Activated effector memory CD4-positive, alpha-beta T cell treated with anti-CD3 and anti-CD28 coated beads, Interleukin-2, amount 50 U/mL, for 16 hours (primary cell): ENCODE results near the gene TNS3.
A peak's percentile ranks its signal among the peaks of the same experiment; 100 is the strongest.
"Not testable (repeated sequence)": the region's sequence is repeated elsewhere in the genome, so short reads cannot be mapped to it uniquely, and the experiment has no call there.

Source experiments
- DNase-seq: peaks from one replicate; pipeline ENCODE4 v3.0.0-alpha.2; 2020

The TNS3 gene

DNA sequence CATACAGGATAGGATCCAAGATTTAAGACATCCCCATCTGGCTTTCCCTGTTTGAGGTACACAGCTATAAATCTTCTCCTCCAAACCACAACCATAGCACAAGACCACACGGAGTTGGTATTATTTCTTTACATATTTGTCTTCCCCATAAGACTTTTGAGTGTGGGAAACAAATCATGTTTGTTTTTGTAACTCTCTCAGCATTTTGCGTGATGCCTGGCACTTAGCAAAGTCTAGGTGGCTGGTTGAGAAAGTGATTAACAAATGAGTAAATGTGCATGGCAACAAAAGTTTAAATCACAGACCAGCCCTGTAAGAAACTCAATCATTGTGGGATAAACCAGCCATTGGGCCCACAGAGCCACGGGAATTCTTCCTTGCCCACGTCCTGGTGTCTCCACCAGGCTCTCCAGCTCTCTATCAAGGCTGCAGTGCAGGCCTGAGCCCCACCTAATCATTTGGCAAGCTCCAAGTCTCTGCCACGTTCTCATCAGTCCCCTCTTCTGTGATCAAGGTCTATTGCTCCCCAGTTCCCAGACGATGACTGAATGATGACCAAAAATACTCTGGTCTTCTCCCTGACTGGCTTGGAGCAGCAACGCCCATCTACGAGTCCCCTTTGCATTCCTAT lies 317.8 kb downstream of the TNS3 start:
- DNase-seq, result no peak

DNA sequence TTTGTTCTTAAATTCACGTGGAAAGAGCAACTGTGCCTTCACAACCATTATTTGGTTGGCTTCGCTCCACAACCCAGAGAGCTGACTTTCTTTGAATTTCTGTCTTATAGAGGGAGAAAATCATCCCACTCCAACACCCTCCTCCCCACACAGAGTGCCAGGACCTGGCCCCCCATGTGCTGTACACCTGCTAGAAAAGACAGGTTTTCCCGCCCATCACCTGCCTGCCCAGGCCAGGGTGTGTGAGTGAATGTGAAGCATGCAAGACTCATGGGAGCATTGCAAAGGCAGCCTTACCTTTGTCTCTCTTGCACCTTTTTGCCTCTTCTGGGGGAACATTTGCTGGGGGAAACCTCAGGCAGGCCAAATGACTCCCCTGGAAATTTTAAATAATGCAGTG lies 319.0 kb downstream of the TNS3 start:
- DNase-seq, result no peak

DNA sequence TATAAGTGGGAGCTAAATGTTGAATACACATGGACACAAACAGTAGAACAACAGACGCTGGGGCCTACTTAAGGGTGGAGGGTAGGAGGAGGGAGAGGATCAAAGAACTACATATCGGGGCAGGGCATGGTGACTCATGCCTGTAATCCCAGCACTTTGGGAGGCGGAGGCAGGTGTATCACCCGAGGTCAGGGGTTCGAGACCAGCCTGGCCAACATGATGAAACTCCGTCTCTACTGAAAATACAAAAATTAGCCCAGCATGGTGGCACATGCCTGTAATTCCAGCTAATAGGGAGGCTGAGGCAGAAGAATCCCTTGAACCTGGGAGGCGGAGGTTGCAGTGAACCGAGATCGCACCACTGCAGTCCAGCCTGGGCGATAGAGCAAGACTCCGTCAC lies 319.8 kb downstream of the TNS3 start:
- DNase-seq, result not testable (repeated sequence)

DNA sequence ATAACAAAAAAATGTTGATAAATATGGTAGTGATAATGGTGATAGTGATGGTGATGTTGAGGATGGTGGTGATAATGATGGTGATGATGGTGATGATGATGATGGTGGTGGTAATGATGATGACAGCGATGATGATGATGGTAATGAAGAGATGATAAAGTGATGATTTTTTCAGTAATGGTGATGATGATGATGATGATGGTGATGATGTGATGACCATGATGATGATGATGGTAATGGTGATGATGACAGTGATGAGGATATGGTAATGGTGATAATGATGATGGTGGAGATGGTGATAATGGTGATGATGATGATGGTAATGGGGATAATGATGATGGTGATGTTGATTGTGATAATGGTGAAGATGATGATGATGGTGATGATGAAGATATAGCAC lies 321.6 kb downstream of the TNS3 start:
- DNase-seq, result no peak

DNA sequence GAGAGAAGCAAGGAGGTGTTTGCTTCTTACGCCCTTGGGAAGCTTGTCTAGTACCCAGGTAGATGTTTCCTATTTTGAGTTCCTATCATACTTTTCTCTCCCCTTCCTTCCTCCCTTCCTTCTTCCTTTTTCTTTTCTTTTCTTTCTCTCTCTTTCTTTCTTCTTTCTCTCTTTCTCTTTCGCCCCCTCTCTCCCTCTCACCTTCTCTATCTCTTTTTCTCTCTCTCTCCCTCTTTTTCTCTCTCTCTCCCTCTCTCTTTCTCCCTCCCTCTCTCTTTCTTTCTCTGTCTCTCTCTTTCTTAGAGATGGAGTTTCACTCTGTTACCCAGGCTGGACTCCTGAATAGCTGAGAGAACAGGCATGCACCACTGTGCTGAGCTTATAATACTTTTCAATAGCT lies 322.2 kb downstream of the TNS3 start:
- no peak for DNase-seq

DNA sequence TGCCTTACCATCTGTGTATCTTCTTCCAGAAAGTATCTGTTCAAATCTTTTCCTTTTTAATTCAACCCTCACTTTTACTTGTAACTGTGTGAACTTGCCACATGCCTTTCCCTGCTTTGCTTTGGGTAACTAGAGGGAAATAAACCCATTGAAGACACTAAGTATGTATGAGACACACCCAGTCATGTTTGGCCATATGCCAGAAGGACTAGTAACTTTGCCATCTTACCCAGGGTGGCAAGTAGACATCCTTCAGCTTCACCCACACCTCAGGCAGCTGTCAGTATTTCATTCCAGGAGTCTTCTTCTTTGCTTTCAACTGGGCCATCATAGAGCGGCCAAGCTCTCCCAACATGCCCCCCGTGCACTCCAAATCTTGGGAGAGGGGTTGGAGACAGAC lies 323.1 kb downstream of the TNS3 start:
- DNase-seq, result no peak

DNA sequence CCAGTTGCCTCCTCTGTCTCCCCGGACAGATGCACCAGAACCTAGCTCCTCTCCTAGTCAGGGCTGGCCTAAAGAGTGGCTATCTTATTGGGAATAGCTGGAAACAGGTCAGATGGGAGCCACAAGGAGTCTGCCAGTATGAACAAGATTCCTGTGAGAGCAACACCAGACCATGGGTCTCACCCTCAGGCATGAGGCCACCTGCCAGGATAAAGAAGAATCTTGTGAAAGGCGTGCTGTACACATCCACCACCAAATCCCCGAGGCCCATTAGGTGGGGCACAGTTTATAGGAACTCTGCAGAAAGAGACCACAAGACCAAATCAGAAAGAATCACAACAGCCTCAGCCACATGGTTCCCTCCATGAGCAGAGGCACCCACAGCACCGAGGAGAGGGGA lies 325.9 kb downstream of the TNS3 start:
- DNase-seq, result no peak

DNA sequence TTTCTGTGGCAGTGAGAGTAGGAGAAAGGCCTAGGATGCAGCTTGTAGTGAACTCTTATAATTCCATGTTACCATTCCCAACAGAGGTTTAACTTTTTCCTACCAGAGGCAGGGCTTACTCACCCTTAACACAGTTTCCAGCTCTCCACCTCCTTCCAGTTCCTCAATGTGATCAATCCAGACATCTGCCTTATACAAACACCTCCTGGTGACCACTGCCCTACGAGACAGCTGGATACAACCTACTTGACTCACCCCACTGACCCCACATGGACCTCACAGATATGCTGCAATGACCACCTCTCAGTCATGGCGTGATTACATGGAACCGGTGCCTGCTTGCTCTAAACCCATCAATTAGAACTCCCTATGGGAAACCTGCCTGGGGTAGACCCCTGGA lies 326.5 kb downstream of the TNS3 start:
- peak; percentile 36 for DNase-seq

DNA sequence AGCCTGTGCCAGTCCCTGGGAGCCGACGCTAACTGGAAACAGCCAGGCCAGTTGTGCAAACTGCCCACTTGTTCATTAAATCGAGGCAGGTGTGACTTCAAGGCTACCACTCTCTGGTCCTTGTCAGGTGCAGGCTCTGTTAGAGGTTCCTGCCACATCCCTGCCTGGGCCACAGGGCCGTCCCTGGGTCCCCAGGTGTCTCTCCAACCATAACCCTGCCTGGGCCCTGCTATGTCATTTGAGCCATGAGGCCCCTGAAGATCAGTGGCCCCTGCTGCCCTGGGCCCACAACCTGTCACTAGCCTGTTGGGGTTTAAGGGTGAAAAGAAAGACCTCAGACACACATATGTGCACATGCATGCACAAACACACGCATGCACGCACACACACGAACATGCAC lies 326.9 kb downstream of the TNS3 start:
- peak; percentile 59 for DNase-seq

DNA sequence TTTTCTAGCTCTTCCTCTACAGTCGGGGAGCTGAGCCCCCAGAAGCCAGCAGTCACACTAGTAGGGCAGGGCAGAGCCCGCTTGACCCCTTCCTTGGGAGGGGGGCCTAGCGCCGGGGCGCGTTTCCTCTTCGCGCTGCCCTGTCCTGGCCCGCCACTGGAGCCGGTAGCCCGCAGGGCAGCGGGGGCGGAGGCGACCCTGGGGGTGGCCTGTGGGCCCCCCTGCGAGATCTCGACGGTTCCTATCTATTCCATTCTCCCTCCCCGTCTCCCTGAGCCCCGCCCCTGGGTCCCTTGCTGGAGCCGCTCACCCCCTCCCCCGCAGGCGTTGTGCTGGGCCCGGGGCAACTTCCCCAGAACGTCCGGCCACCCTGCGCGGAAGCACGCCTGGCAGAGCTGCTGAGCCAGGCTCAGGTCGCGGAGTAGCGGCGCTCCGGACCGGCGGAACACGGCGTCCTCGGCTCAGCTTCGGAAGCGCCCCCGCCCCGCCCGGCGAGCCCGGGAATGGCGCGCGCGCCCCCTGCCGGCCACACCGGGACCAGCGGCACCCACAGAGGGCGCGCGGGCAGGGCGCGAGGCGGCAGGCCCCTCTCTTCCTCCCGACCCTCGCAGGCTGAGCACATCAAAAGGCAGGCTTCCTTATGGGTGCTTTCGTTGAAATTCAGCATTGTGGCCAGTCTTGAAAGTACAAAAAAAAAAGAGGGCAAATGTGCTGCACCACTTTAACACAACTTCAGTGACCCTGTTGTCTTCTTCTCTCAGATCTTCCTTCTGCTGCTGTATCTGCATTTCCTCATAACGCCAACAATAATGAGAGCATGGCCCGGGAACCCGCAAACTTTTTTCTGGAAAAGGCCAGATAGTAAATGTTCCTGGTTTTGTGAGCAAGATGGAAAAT lies 327.6 kb downstream of the TNS3 start:
- peak; percentile 77 for DNase-seq

DNA sequence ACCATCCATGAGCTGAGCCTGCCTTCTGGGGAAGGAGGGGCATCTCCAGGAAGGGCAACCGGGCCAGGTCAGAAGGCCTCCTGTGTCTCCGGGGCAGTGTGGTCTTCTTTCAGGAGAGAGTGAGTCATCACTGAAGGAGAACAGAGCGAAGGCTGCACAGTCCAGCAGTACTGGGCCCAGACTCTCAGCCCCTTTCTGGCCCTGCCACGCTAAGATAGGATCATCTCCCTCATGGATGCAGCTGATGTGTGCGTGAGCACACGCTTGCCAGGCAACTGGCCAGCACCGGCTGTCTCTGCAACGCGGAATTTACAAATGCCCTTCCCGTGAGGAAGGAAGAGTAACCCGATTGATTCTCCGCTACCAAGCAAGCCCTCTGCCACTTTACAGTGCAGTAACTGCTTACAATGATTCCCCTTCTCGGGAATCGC lies 328.2 kb downstream of the TNS3 start:
- peak; percentile 52 for DNase-seq

DNA sequence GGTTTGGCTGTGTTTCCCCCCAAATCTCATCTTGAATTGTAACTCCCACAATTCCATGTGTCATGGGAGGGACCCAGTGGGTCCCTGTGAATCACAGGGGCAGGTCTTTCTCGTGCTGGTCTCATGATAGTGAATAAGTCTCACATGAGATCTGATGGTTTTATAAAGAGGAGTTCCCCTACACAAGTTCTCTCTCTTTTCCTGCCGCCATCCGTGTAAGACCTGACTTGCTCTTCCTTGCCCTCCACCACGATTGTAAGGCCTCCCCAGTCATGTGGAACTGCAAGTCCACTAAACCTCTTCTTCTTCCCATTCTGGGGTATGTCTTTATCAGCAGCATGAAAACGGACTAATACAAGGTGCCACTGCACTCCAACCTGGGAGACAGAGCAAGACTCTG lies 329.2 kb downstream of the TNS3 start:
- DNase-seq, result peak; percentile 39

DNA sequence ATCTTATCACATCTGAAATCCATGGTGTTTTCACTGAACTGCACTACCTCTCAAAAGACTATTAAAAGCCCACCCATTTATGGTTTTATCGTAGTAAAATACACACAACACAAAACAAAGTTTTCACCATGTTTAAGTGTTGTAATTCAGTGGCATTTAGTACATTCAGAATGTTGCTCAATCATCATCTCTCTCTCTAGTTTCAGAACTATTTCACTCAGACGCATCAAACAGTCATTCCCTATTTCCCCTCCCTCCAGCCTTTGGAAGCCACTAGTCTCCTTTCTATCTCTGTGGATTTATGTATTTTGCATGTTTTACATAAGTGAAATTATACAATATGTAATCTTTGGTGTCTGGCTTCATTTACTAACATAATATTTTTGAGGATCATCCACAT lies 332.6 kb downstream of the TNS3 start:
- no peak for DNase-seq

DNA sequence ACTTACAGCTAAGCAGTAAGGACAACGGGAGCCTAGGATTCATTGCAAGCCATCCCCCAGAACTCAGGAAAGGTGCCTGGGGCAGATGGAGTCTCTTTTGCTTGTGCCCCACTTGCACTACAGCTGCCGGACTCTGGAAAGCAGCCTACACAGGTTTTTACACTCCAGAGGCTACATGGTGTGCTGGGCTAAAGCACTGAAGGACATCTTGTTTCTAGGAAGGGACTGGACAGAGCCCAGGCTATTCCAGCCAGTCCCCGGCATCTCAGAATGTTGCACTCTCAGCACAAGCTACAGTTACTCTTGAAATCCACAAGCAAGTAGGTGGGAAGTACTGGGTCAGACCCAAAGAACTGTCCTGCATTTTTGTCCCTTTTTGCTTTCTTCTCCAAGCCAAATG lies 333.1 kb downstream of the TNS3 start:
- DNase-seq, result peak; percentile 39

DNA sequence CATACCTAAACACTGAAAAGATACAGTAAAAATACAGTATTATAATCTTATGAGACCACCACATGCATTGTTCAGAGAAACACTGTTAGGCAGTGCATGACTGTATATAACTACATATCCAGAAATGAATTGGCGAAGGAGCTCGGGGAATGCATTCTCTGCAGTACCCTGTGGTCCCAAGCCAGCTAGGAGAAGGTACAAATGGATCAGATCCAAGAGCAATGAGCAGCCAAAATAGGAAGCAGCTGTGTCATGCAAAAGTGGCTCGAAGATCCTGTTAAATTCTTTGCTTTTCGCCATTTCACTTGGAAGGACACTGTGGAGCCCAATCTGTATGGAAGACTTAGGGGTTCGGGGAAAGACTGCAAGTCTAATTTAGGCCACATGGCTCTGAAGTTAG lies 334.8 kb downstream of the TNS3 start:
- DNase-seq, result no peak

DNA sequence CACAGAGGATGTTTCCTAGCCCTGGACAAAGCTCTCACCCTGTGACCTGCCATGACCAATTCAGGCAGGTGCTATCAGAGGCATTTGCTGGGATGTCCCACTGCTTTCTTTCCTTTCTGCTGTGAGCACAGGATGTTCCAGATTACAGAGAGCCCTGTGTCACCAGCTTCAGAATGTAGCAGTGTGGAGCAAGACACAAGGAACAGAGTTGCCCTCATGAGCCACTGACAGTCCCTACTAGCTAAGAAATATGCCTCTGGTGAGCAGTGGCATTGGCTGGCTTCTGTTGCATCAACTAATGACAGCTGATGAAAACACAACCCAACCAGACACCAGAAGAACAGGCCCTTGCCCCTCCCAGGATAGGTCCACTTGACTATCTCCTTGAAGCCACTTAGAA lies 337.2 kb downstream of the TNS3 start:
- DNase-seq, result no peak

DNA sequence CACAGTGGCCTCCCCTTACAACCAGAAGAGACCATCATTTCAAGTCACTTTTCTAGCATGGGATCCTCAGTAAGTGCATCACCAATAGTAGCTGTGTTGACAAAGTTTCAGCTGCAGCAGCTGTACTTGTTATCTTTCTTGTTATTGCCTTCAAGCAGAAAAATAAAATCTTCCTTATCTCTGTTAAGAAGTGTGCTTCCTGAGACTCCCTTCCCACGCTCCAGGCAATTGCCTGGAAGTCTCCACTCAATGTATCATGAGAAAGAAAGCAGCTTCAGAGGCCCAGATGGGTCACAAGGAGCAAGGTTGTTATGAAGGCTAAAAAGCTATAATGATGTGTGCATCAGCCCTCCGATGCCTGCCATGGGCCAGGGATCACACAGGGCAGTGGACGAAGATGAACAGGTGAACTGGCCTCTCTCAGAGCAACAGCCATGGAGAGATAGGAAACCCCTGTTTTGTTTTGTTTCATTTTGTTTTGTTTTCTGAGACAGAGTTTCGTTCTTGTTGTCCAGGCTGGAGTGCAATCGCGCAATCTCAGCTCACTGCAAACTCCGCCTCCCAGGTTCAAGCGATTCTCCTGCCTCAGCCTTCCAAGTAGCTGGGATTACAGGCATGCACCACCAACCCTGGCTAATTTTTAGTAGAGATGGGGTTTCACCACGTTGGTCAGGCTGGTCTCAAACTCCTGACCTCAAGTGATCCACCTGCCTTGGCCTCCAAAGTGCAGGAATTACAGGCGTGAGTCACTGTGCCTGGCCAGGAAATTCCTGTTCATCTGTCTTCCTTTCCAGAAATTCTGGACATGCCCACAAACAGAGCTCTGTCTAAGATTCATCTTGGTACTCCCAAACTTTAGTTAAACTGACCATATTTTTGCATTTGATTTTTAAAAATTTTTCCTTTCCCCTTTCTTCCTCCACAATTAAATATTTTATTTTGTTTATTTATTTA lies 340.5 kb downstream of the TNS3 start:
- no peak for DNase-seq

DNA sequence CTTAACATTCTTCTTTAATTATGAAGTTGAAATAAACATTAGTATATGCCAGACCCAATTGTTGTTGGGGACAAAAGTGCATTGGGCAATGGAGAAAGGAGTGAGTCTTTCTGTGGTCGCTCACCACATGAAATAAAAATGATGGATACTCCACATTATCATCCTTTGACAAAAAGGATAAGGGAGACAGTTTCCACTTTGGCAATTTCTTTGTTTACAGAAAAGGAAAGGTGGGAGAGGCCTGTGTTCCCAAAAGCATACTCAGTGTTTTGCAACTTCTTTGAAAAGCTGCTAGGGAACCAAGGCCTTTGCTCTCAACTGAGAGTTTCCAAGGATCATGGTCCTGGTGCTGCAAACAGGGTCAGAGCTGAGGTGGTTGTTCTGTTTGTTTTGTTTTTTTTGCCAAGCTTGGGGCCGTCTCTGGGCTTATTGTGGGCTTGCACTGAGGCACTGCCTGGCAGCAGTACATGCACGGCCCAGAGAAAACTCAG lies 341.9 kb downstream of the TNS3 start:
- no peak for DNase-seq

DNA sequence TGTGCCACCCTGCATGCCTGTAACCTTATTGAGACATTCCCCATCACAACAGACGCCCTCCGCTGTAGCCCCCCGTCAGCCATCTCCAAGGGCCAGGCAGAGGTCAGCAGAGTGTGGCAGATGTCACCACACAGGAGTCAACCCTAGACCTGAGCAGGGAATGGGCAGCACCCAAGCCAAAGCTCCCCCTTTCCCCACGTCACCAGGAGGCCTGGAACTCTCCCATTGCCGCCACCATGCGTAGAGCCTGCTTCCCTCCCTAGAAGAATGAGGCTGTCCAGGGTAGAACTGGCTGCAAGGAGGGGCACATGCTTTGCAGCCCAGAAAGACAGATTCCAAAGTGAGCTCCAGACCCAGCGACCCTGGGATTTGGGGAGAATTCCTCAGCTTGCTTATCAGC lies 342.9 kb downstream of the TNS3 start:
- DNase-seq, result no peak

DNA sequence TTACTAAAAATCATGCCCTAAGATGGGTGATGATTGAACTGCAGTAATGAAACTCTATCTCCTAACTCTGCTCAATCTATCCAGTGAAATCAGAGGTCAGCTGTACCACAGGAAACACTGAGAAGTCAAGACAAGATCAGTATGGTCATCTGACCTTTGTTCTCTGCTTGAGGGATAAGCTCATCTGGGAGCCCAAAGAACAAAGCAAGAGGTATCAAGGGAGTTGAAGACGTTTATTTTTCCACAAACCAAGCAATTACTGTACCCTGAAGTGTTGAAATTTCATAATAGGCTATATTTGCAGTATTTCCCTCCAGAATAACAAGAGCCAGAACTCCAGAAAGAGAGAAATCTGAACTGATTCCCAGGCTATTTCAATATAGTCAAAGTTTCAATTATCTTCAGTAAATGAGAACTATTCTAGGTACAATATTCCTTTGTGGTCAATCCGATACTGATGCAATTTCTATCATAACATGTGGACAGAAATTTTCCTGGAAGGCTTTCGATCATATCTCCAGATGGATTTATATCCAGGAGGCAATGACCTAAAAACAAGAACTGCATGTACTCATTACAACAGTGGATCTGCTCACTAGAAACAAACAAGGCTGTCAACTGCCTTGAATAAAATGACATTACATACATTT lies 345.3 kb downstream of the TNS3 start:
- DNase-seq, result no peak

DNA sequence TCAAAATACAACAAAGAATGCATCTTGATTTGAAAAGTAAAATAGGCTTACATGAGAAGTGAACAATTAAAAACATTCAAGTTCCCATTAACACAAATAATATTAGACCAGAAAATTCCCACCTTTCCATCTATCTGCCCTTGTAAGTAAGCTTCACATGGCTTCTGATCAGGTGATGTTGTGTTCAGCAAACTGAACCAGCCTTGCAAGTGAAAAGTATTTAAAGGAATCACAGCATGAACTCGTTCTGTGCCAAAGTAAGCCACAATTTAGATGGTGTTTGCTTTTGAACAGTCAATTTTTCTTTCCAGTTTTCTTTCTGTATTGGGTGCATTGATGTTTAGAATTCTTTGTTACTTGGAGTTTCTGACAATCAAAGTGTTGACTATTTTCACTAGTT lies 347.9 kb downstream of the TNS3 start:
- no peak for DNase-seq

DNA sequence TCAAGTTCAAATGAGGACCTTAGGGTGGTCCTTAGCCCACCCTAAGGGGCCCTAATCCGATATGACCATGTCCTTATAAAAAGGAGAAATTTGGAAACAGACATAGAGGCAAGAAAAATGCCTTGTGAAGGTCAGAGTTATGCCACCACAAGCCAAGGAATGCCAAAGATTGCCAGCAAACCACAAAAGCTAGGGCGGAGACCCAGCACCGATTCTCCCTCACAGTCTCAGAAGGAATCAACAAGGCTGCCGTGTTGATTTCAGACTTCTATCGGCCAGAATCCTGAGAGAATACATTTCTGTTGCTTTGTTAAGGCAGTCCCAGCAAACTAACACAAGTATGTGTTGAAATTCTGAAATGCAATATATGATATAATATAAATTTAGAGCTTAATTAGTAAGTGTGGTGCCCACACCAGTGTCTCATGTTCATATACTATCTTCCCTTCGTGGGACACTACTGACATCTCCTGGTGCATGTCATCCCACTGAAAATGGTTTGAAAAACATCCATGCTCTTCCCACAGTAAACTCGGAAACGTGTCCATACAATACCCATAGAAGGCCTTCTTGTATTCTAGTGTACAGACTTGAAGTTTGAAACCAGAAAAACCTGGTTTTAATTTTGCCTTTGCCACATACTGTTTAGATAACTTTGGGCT lies 349.0 kb downstream of the TNS3 start:
- no peak for DNase-seq
